ENCODE results near the gene SCYL3. TPM values are rescaled to one million over a fixed set of nuclear protein-coding genes. Genes with fewer than 3 reads are reported as not detected.
"Not testable (repeated sequence)": the region's sequence is repeated elsewhere in the genome, so short reads cannot be mapped to it uniquely, and the experiment has no call there.

The SCYL3 gene
- total RNA-seq, 1 donor from 2014 or later = 8.1 TPM

DNA sequence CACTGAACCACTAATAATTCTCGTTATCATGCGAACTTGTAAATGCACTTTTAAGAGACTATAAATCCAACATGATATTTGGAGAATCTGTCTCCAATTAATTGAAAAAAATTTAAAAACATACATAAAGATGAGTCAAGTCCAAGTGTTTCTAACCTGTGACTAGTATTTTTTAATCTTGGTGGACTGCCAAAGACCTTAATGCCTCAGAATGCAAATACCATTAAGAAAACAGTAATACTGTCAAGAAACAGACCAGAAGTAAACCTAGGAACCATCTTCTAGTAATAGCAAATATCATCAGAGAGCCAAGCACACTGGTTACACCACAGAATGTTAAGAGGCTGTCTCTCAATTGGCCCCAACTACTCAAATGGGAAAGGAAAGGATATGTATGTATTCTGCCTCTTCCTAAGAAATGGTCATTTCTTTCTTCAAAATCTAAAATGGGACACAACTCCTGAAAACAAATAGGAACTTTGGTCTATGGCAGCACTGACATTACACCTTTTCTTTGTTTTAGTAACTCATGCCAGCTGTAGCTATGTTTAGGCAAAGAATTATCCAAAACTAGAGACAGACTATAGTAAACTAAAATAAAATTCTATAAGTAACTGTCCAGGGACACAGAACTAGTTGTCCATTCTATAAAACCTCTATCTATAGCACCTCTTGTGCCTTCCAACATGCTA lies 15.8 kb downstream of the SCYL3 start:
- Mint-ChIP-seq H3K27ac (ENCODE audit: unreplicated experiment) (no peak overlapping the region), H3K27me3 (ENCODE audit: low read depth) (no peaks in the 10 kb centered on the region), H3K9me3 (peaks cover 3% of the 10 kb centered on the region), H3K4me1 (no peaks in the 10 kb centered on the region), H3K4me3 (no peak overlapping the region), H3K36me3 (ENCODE audit: low read depth) (peaks cover 32% of the 10 kb centered on the region)
- no peak for DNase-seq (ENCODE audit: low read depth, low spot score)
- TF ChIP-seq CTCF (conservative IDR thresholded peaks at IDR 0.05) = no peak

DNA sequence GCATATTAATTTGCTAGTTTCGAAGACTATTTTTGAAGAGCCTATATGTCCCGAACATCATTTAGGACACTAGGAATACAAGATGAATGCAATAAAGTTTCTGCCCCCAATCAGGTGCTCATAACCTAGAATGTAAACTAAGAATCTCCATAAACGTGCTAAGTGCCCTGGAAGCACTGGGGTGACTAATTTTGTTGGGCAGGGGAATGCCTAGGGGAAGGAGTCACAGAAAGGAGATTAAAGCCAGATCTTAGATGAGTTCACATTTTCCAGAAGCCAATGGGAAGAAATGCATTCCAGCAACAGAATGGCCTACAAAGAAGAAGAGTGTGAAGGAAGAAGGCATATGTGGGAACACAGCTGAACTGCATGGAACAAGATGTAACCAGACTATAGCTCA lies 19.5 kb downstream of the SCYL3 start:
- no peak for DNase-seq (ENCODE audit: low read depth, low spot score)
- peak overlapping the region; percentile 19 for H3K27ac Mint-ChIP-seq (ENCODE audit: unreplicated experiment)
- H3K9me3 Mint-ChIP-seq = peaks cover 9% of the 10 kb centered on the region
- H3K27me3 Mint-ChIP-seq (ENCODE audit: low read depth) = no peaks in the 10 kb centered on the region
- no peak for TF ChIP-seq CTCF (conservative IDR thresholded peaks at IDR 0.05)
- no peak overlapping the region for H3K4me3 Mint-ChIP-seq
- H3K36me3 Mint-ChIP-seq (ENCODE audit: low read depth) = peaks cover 46% of the 10 kb centered on the region
- H3K4me1 Mint-ChIP-seq = no peaks in the 10 kb centered on the region

- Mint-ChIP-seq H3K4me3 (no peak overlapping the region), H3K27me3 (ENCODE audit: low read depth) (no peaks in the 10 kb centered on the region), H3K4me1 (no peaks in the 10 kb centered on the region), H3K36me3 (ENCODE audit: low read depth) (peaks cover 47% of the 10 kb centered on the region), H3K27ac (ENCODE audit: unreplicated experiment) (peak overlapping the region; percentile 19), H3K9me3 (peaks cover 9% of the 10 kb centered on the region)
- TF ChIP-seq CTCF (conservative IDR thresholded peaks at IDR 0.05) = no peak
- no peak for DNase-seq (ENCODE audit: low read depth, low spot score)
These were observed 20.0 kb downstream of the SCYL3 start for GRCh38 chr1:169873582-169874199.

GRCh38 chr1:169872906-169873305 lies 20.8 kb downstream of the SCYL3 start:
- peaks cover 48% of the 10 kb centered on the region for H3K36me3 Mint-ChIP-seq (ENCODE audit: low read depth)
- no peak for TF ChIP-seq CTCF (conservative IDR thresholded peaks at IDR 0.05)
- H3K27ac Mint-ChIP-seq (ENCODE audit: unreplicated experiment) = no peak overlapping the region
- no peaks in the 10 kb centered on the region for H3K27me3 Mint-ChIP-seq (ENCODE audit: low read depth)
- DNase-seq (ENCODE audit: low read depth, low spot score) = no peak
- no peaks in the 10 kb centered on the region for H3K4me1 Mint-ChIP-seq
- no peak overlapping the region for H3K4me3 Mint-ChIP-seq
- peaks cover 9% of the 10 kb centered on the region for H3K9me3 Mint-ChIP-seq

DNA sequence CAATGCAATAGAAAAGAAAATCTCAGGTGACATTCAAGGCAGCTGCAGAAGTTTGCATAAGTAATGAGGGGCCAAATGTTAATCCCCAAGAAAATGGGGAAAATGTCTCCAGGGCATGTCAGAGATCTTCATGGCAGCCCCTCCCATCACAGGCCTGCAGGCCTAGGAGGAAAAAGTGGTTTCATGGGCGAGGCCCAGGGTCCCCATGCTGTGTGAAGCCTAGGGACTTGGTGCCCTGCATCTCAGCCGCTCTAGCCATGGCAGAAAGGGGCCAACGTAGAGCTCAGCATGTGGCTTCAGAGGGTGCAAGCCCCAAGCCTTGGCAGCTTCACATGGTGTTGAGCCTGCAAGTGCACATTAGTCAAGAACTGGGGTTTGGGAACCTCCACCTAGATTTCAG lies 21.7 kb downstream of the SCYL3 start:
- DNase-seq (ENCODE audit: low read depth, low spot score); H3K27ac Mint-ChIP-seq (ENCODE audit: unreplicated experiment); H3K9me3 Mint-ChIP-seq; H3K4me3 Mint-ChIP-seq; H3K27me3 Mint-ChIP-seq (ENCODE audit: low read depth); H3K4me1 Mint-ChIP-seq: not testable (repeated sequence)
- peaks cover 45% of the 10 kb centered on the region for H3K36me3 Mint-ChIP-seq (ENCODE audit: low read depth)

DNA sequence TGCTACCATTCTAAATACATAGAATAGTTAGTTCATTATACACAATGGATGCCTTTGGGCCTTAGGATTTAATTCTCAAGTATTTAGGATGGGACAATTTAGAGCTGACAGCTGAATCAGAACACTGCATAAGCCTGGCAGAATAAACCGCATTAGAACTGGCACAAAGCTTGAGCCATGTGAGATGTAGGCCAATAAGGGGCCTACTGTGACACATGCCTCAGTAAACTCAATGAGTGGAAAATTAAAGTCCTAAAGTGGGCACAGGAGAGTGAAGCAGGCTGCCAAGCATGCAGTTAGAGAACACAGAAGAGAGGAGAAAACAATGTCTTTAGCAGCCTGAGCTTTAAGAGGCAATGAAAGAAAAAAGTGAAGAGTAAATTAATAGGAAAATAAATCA lies 24.3 kb downstream of the SCYL3 start:
- TF ChIP-seq CTCF (conservative IDR thresholded peaks at IDR 0.05) = no peak
- peaks cover 40% of the 10 kb centered on the region for H3K36me3 Mint-ChIP-seq (ENCODE audit: low read depth)
- no peak overlapping the region for H3K4me3 Mint-ChIP-seq
- DNase-seq (ENCODE audit: low read depth, low spot score) = no peak
- H3K9me3 Mint-ChIP-seq = peaks cover 9% of the 10 kb centered on the region
- H3K4me1 Mint-ChIP-seq = no peaks in the 10 kb centered on the region
- no peak overlapping the region for H3K27ac Mint-ChIP-seq (ENCODE audit: unreplicated experiment)
- H3K27me3 Mint-ChIP-seq (ENCODE audit: low read depth) = no peaks in the 10 kb centered on the region

Data from neural crest cell (in vitro differentiated cells).